IMR-90 (cell line): ENCODE results near the gene TPO. TPM values are rescaled to one million over a fixed set of nuclear protein-coding genes. Genes with fewer than 3 reads are reported as not detected.

Experiments
- ATAC-seq: fragments of 200-7000 bp; cut with Tn5 transposase; 2 replicates; pipeline ENCODE4 v1.9.1; 2020; ENCODE audit warnings: low read depth, mild to moderate bottlenecking, moderate library complexity
- BruUV-seq: library from RNA; stranded (reverse); fragments of 400-500 nt; replicated peaks from 2 replicates; lab custom pipeline; 2021; lab: Mats Ljungman, UMichigan
- CTCF ChIA-PET: fragments of 300-600 bp; formaldehyde crosslinking; extraction: SDS; loops from one replicate; lab custom pipeline; 2021; ENCODE audit warnings: antibody characterized with exemption; lab: Yijun Ruan, JAX
- POLR2A ChIA-PET: fragments of 300-600 bp; sonication (Branson Sonifier 250); formaldehyde crosslinking; loops from one replicate; lab custom pipeline; 2022; ENCODE audit warnings: antibody characterized with exemption; ENCODE audit not compliant: unreplicated experiment; lab: Charles Lee
- DNase-seq: peaks from one replicate; pipeline ENCODE4 v3.0.0; 2013
- H2AFZ ChIP-seq: replicated peaks from 2 replicates; pipeline ENCODE3; 2013; ENCODE audit warnings: low read length, mild to moderate bottlenecking; ENCODE audit not compliant: poor library complexity
- H2AK5ac ChIP-seq: 2 replicates; pipeline ENCODE4 v1.6.1; 2013; ENCODE audit warnings: low read depth, low read length, inconsistent platforms
- H2AK9ac ChIP-seq: replicated peaks from 2 replicates; pipeline ENCODE3; 2013; ENCODE audit warnings: mild to moderate bottlenecking, low read depth, low read length, moderate library complexity; ENCODE audit not compliant: poor library complexity
- H2BK120ac ChIP-seq: 2 replicates; pipeline ENCODE4 v1.6.1; 2013; ENCODE audit warnings: low read depth, low read length, inconsistent platforms
- H2BK15ac ChIP-seq: 3 replicates; pipeline ENCODE4 v1.6.1; 2013; ENCODE audit warnings: low read depth, low read length, inconsistent platforms
- H2BK20ac ChIP-seq: 2 replicates; pipeline ENCODE4 v1.6.1; 2013; ENCODE audit warnings: low read depth, mild to moderate bottlenecking, inconsistent platforms, low read length, moderate library complexity
- H2BK5ac ChIP-seq: 2 replicates; pipeline ENCODE4 v1.6.1; 2013; ENCODE audit warnings: mild to moderate bottlenecking, low read depth, low read length, inconsistent platforms; ENCODE audit not compliant: poor library complexity, severe bottlenecking
- H3K14ac ChIP-seq: replicated peaks from 2 replicates; pipeline ENCODE4 v1.6.1; 2013; ENCODE audit warnings: low read depth, low read length, inconsistent platforms
- H3K18ac ChIP-seq: 2 replicates; pipeline ENCODE4 v1.6.1; 2013; ENCODE audit warnings: low read depth, low read length, control low read depth
- H3K23ac ChIP-seq: 2 replicates; pipeline ENCODE4 v1.6.1; 2013; ENCODE audit warnings: low read depth, low read length, inconsistent platforms
- H3K27ac ChIP-seq: 2 replicates; pipeline ENCODE4 v1.5.1; 2013; ENCODE audit warnings: mild to moderate bottlenecking, control low read depth, low read length; ENCODE audit not compliant: insufficient read depth
- H3K27me3 ChIP-seq: 2 replicates; pipeline ENCODE4 v1.6.1; 2013; ENCODE audit warnings: low read length; ENCODE audit not compliant: control insufficient read depth, insufficient read depth
- H3K36me3 ChIP-seq: 2 replicates; pipeline ENCODE4 v1.6.1; 2013; ENCODE audit warnings: low read length, mixed read lengths; ENCODE audit not compliant: control insufficient read depth, insufficient read depth
- H3K4ac ChIP-seq: 2 replicates; pipeline ENCODE4 v1.6.1; 2013; ENCODE audit warnings: low read depth, low read length, inconsistent platforms
- H3K4me1 ChIP-seq: 2 replicates; pipeline ENCODE4 v1.6.1; 2013; ENCODE audit warnings: low read length, mixed read lengths; ENCODE audit not compliant: control insufficient read depth, insufficient read depth
- H3K4me2 ChIP-seq: 2 replicates; pipeline ENCODE4 v1.6.1; 2013; ENCODE audit warnings: low read depth, mild to moderate bottlenecking, control low read depth, low read length, moderate library complexity
- H3K4me3 ChIP-seq: 2 replicates; pipeline ENCODE4 v1.5.1; 2013; ENCODE audit warnings: low read depth, mild to moderate bottlenecking, control low read depth, low read length, moderate library complexity; ENCODE audit not compliant: insufficient read depth
- H3K56ac ChIP-seq: 2 replicates; pipeline ENCODE4 v1.6.1; 2013; ENCODE audit warnings: low read length, inconsistent platforms; ENCODE audit not compliant: insufficient read depth; ENCODE audit errors: extremely low read depth
- H3K79me1 ChIP-seq, 2 experiments: 2 replicates each; pipeline ENCODE4 v1.6.1; 2013; ENCODE audit warnings: low read length in 2 of 2, inconsistent platforms in 1 of 2, low read depth in 1 of 2
- H3K9ac ChIP-seq: 2 replicates; pipeline ENCODE4 v1.6.1; 2013; ENCODE audit warnings: low read depth, low read length, control low read depth
- H3K9me1 ChIP-seq: 2 replicates; pipeline ENCODE4 v1.6.1; 2013; ENCODE audit warnings: low read length, inconsistent platforms; ENCODE audit not compliant: insufficient read depth
- H3K9me3 ChIP-seq: 2 replicates; pipeline ENCODE4 v1.6.1; 2013; ENCODE audit warnings: low read length; ENCODE audit not compliant: control insufficient read depth, insufficient read depth
- H4K20me1 ChIP-seq: 2 replicates; pipeline ENCODE4 v1.6.1; 2013; ENCODE audit warnings: low read length, inconsistent platforms; ENCODE audit not compliant: insufficient read depth
- H4K5ac ChIP-seq: 2 replicates; pipeline ENCODE4 v1.6.1; 2013; ENCODE audit warnings: mild to moderate bottlenecking, low read depth, low read length, control low read depth
- H4K8ac ChIP-seq, 2 experiments: 2 replicates each; pipeline ENCODE4 v1.6.1; 2013; ENCODE audit warnings: low read depth in 2 of 2, low read length in 2 of 2, control low read depth in 1 of 2, inconsistent platforms in 1 of 2
- H4K91ac ChIP-seq: 2 replicates; pipeline ENCODE4 v1.6.1; 2013; ENCODE audit warnings: low read depth, low read length, inconsistent platforms; ENCODE audit not compliant: insufficient read depth
- CEBPB ChIP-seq: IDR thresholded peaks from 2 replicates; pipeline ENCODE4 v1.6.1; 2012; ENCODE audit warnings: low read depth, low read length, improper control_type of control experiment
- CTCF ChIP-seq: conservative IDR thresholded peaks from 2 replicates; pipeline ENCODE4 v1.5.1; 2012; ENCODE audit warnings: mild to moderate bottlenecking, low read depth, low read length, improper control_type of control experiment
- FOS ChIP-seq: fragments of 150-350 bp; IDR thresholded peaks from 2 replicates; pipeline ENCODE4 v1.6.1; 2016; ENCODE audit warnings: low read depth, low read length
- MAZ ChIP-seq: IDR thresholded peaks from 2 replicates; pipeline ENCODE4 v1.6.1; 2012; ENCODE audit warnings: low read depth, mild to moderate bottlenecking, low read length, improper control_type of control experiment, moderate library complexity, borderline replicate concordance
- NFE2L2 ChIP-seq: fragments of 150-350 bp; IDR thresholded peaks from 2 replicates; pipeline ENCODE4 v1.6.1; 2016; ENCODE audit warnings: low read depth, mild to moderate bottlenecking, low read length
- POLR2A ChIP-seq: IDR thresholded peaks from 2 replicates; pipeline ENCODE4 v1.6.1; 2012; ENCODE audit warnings: mild to moderate bottlenecking, low read depth, low read length
- RCOR1 ChIP-seq: IDR thresholded peaks from 2 replicates; pipeline ENCODE4 v1.6.1; 2012; ENCODE audit warnings: mild to moderate bottlenecking, low read length, improper control_type of control experiment; ENCODE audit not compliant: insufficient replicate concordance
- RFX5 ChIP-seq: IDR thresholded peaks from 2 replicates; pipeline ENCODE4 v1.8.0; 2012; ENCODE audit warnings: low read depth, mild to moderate bottlenecking, low read length, moderate library complexity
- SMC3 ChIP-seq: fragments of 150-350 bp; IDR thresholded peaks from 2 replicates; pipeline ENCODE4 v1.6.1; 2016; ENCODE audit warnings: low read depth, mild to moderate bottlenecking, antibody characterized with exemption, low read length, moderate library complexity
- WGBS, 2 experiments: methylation state at CpG; one replicate each; pipeline versions ENCODE4 v1.1.5 to v1.1.7; 2013; ENCODE audit warnings: missing lambda C conversion rate in 2 of 2; ENCODE audit not compliant: insufficient read length in 1 of 2; ENCODE audit errors: extremely low coverage in 2 of 2; 5-methylcytosine and 5-hydroxymethylcytosine counted together
- dilution Hi-C: fragments of 300-500 bp; cut with HindIII; formaldehyde crosslinking; loops from one replicate; pipeline ENCODE4 v1.14.3; 2018; ENCODE audit warnings: low sequenced_read_pairs; ENCODE audit not compliant: unreplicated experiment
- in situ Hi-C: fragments of 300-500 bp; cut with MboI; formaldehyde crosslinking; loops from 3 replicates; pipeline ENCODE4 v1.14.3; 2019; ENCODE audit warnings: low sequenced_read_pairs, inconsistent platforms, mixed read lengths
- intact Hi-C: fragments of 100-400 bp; cut with micrococcal nuclease; formaldehyde crosslinking; loops from 2 replicates; pipeline ENCODE4 v1.10.0; 2022
- polyA plus RNA-seq, 3 experiments: library from polyadenylated mRNA; depleted of rRNA; stranded (reverse); fragments of >200 nt; gene quantifications; 2 replicates each; pipeline ENCODE4 v1.2.3, GENCODE V29; 2012; ENCODE audit warnings: low replicate concordance in 1 of 3
- total RNA-seq: library from RNA; depleted of rRNA; stranded (reverse); fragments of >200 nt; gene quantifications from 2 replicates; pipeline ENCODE4 v1.2.3, GENCODE V29; 2012

TPO gene
- total and polyA plus RNA-seq, 2 of the 4 experiments (the other 2 are of a cell fraction), result not detected

GRCh38 chr2:1527153-1527992 lies 114.1 kb downstream of the TPO start:
- Histone ChIP-seq H4K91ac (no peak overlapping the region), H2BK15ac (no peak overlapping the region), H3K4me3 (no peak overlapping the region), H3K23ac (no peak overlapping the region), H4K20me1 (no peaks in the 10 kb centered on the region), H3K79me1 (no peaks in the 10 kb centered on the region), H3K4me1 (no peaks in the 10 kb centered on the region), H3K9me1 (no peaks in the 10 kb centered on the region), H3K9ac (no peak overlapping the region), H3K27me3 (no peaks in the 10 kb centered on the region), H3K27ac (no peak overlapping the region), H4K8ac (no peak overlapping the region), H2AK5ac (no peak overlapping the region), H2BK5ac (no peak overlapping the region), H3K56ac (no peak overlapping the region), H2AK9ac (no peak overlapping the region), H4K5ac (no peak overlapping the region), H2AFZ (no peak overlapping the region), H2BK20ac (no peak overlapping the region), H3K36me3 (no peaks in the 10 kb centered on the region), H3K18ac (no peak overlapping the region), H3K4ac (no peak overlapping the region), H3K9me3 (no peaks in the 10 kb centered on the region), H3K14ac (no peak overlapping the region), H2BK120ac (no peak overlapping the region), H3K4me2 (no peak overlapping the region)
- TF ChIP-seq MAZ, result no peak
- TF ChIP-seq FOS, result no peak
- no peak for TF ChIP-seq RCOR1
- TF ChIP-seq SMC3, result no peak
- TF ChIP-seq RFX5, result no peak
- no peak for TF ChIP-seq NFE2L2
- TF ChIP-seq POLR2A, result no peak
- TF ChIP-seq CTCF, result no peak
- no peak for TF ChIP-seq CEBPB
- in situ Hi-C loops, result no loop called here
- WGBS, 2 experiments, result 58% methylated on average over 5 of the region's 9 CpGs; no CpG with 5 or more reads in 1 of the 2 experiments
- intact Hi-C loops, result no loop called here
- no TSS peak for BruUV-seq
- DNase-seq, result no peak
- dilution Hi-C loops, result no loop called here
- ChIA-PET POLR2A (no interaction called here), CTCF (no interaction called here)
- no peak for ATAC-seq
